HG03175 (cell line): ENCODE measurements around the gene MED19.
"Not testable (repeated sequence)": the region's sequence is repeated elsewhere in the genome, so short reads cannot be mapped to it uniquely, and the experiment has no call there.

Source experiments
- ATAC-seq: cut with Tn5 transposase; IDR thresholded peaks from one replicate; pipeline ENCODE4 v1.9.1; 2021; ENCODE audit warnings: mild to moderate bottlenecking, moderate library complexity; ENCODE audit not compliant: unreplicated experiment

MED19 gene

GRCh38 chr11:57705432-57705831 is 6.6 kb downstream of the MED19 start:
- ATAC-seq = not testable (repeated sequence)

- ATAC-seq = no peak
Observed at GRCh38 chr11:57704932-57705331, 7.1 kb downstream of the MED19 start.

GRCh38 chr11:57703341-57703740 is 8.7 kb downstream of the MED19 start:
- no peak for ATAC-seq

GRCh38 chr11:57700425-57700824 is 11.6 kb downstream of the MED19 start:
- no peak for ATAC-seq

GRCh38 chr11:57699813-57700212 is 12.2 kb downstream of the MED19 start:
- ATAC-seq = no peak

GRCh38 chr11:57698843-57699365 is 13.1 kb downstream of the MED19 start:
- ATAC-seq = no peak

- not testable (repeated sequence) for ATAC-seq
Observed at GRCh38 chr11:57690474-57690873, 21.5 kb downstream of the MED19 start.

GRCh38 chr11:57681168-57681567 is 30.8 kb downstream of the MED19 start:
- no peak for ATAC-seq

GRCh38 chr11:57680552-57680874 is 31.5 kb downstream of the MED19 start:
- ATAC-seq = no peak

- ATAC-seq = no peak
Observed at GRCh38 chr11:57679396-57679795, 32.6 kb downstream of the MED19 start.

GRCh38 chr11:57675176-57675941 is 36.7 kb downstream of the MED19 start:
- ATAC-seq = no peak

GRCh38 chr11:57674251-57674650 is 37.8 kb downstream of the MED19 start:
- no peak for ATAC-seq

GRCh38 chr11:57668434-57668782 is 43.6 kb downstream of the MED19 start:
- ATAC-seq = peak; percentile 8

GRCh38 chr11:57667736-57668433 is 44.1 kb downstream of the MED19 start, which contains the start of gene ZDHHC5:
Gene ZDHHC5 (plus strand): TSS chr11:57668114. CDS start chr11:57673091, 4,977 bp downstream.
- peak; percentile 85 for ATAC-seq

- peak; percentile 68 for ATAC-seq
Observed at GRCh38 chr11:57667117-57667735, 44.8 kb downstream of the MED19 start.

- no peak for ATAC-seq
Observed at GRCh38 chr11:57663975-57664374, 48.0 kb downstream of the MED19 start.

GRCh38 chr11:57662893-57663292 is 49.1 kb downstream of the MED19 start:
- ATAC-seq = no peak

GRCh38 chr11:57659669-57660068 is 52.3 kb downstream of the MED19 start:
- ATAC-seq = no peak

GRCh38 chr11:57658023-57658361 is 54.0 kb downstream of the MED19 start:
- ATAC-seq = no peak

GRCh38 chr11:57657194-57658022 is 54.6 kb downstream of the MED19 start, which contains the start of gene CLP1:
Gene CLP1 (plus strand): TSS chr11:57657762. CDS start chr11:57659477, 1,715 bp downstream.
- peak; percentile 99 for ATAC-seq

- no peak for ATAC-seq
Observed at GRCh38 chr11:57656885-57657193, 55.2 kb downstream of the MED19 start.
